Measurements from ENCODE around the gene GAS6. TPM values are rescaled to one million over a fixed set of nuclear protein-coding genes. Genes with fewer than 3 reads are reported as not detected.
"Not testable (repeated sequence)": the region's sequence is repeated elsewhere in the genome, so short reads cannot be mapped to it uniquely, and the experiment has no call there.

GAS6 gene
- total and polyA plus RNA-seq, 2 donors (not counting 1 experiment from before 2014, with no cell fraction given): 227 to 301 TPM

- H2AFZ ChIP-seq (ENCODE audit: low read length): no peak overlapping the region
- no peak for DNase-seq (ENCODE audit: low read depth in 2 of 2)
- no peak overlapping the region for H3K27ac ChIP-seq (ENCODE audit: insufficient read depth, low read length)
- no peak overlapping the region for H3K4me2 ChIP-seq (ENCODE audit: extremely low read depth, insufficient read depth, low read length)
- H3K4me3 ChIP-seq (replicated peaks in 1 of 4; ENCODE audit: control extremely low read depth in 1 of 4, insufficient read depth in 1 of 4, low read depth in 3 of 4, low read length in 4 of 4): no peak overlapping the region
- H3K4me1 ChIP-seq (ENCODE audit: control insufficient read depth, extremely low read depth, insufficient read depth, low read length): peaks cover 12% of the 10 kb centered on the region
- H3K9ac ChIP-seq (ENCODE audit: insufficient read depth, low read length): no peak overlapping the region
- H3K36me3 ChIP-seq (ENCODE audit: control insufficient read depth, insufficient read depth, low read length): peaks cover 52% of the 10 kb centered on the region
- no peaks in the 10 kb centered on the region for H3K27me3 ChIP-seq (ENCODE audit: control insufficient read depth, insufficient read depth, low read length)
- no peaks in the 10 kb centered on the region for H4K20me1 ChIP-seq (ENCODE audit: control insufficient read depth, extremely low read depth, insufficient read depth, low read length)
- H3K79me2 ChIP-seq (ENCODE audit: control insufficient read depth, insufficient read depth, low read length): peaks cover 4% of the 10 kb centered on the region
- H3K9me3 ChIP-seq (ENCODE audit: control insufficient read depth, insufficient read depth, low read depth, low read length): no peaks in the 10 kb centered on the region
- no peak for TF ChIP-seq EZH2 (IDR thresholded peaks at IDR 0.05; ENCODE audit: low read length, missing control alignments)
- no peak for TF ChIP-seq CTCF (conservative IDR thresholded peaks at IDR 0.05 in 1 of 2, IDR thresholded peaks at IDR 0.05 in 1 of 2; ENCODE audit: low read depth in 1 of 2, low read length in 2 of 2)
Observed at GRCh38 chr13:113832631-113833030, 31.2 kb downstream of the GAS6 start.

GRCh38 chr13:113832205-113832604 lies 31.7 kb downstream of the GAS6 start:
- peaks cover 52% of the 10 kb centered on the region for H3K36me3 ChIP-seq (ENCODE audit: control insufficient read depth, insufficient read depth, low read length)
- no peak overlapping the region for H3K4me2 ChIP-seq (ENCODE audit: extremely low read depth, insufficient read depth, low read length)
- H3K27ac ChIP-seq (ENCODE audit: insufficient read depth, low read length): no peak overlapping the region
- TF ChIP-seq CTCF (conservative IDR thresholded peaks at IDR 0.05 in 1 of 2, IDR thresholded peaks at IDR 0.05 in 1 of 2; ENCODE audit: low read depth in 1 of 2, low read length in 2 of 2) (no peak), EZH2 (IDR thresholded peaks at IDR 0.05; ENCODE audit: low read length, missing control alignments) (no peak)
- peaks cover 7% of the 10 kb centered on the region for H3K4me1 ChIP-seq (ENCODE audit: control insufficient read depth, extremely low read depth, insufficient read depth, low read length)
- H3K79me2 ChIP-seq (ENCODE audit: control insufficient read depth, insufficient read depth, low read length): peaks cover 4% of the 10 kb centered on the region
- no peak overlapping the region for H2AFZ ChIP-seq (ENCODE audit: low read length)
- no peaks in the 10 kb centered on the region for H3K27me3 ChIP-seq (ENCODE audit: control insufficient read depth, insufficient read depth, low read length)
- H3K9me3 ChIP-seq (ENCODE audit: control insufficient read depth, insufficient read depth, low read depth, low read length): no peaks in the 10 kb centered on the region
- DNase-seq (ENCODE audit: low read depth in 2 of 2): no peak
- no peak overlapping the region for H3K4me3 ChIP-seq (replicated peaks in 1 of 4; ENCODE audit: control extremely low read depth in 1 of 4, insufficient read depth in 1 of 4, low read depth in 3 of 4, low read length in 4 of 4)
- no peaks in the 10 kb centered on the region for H4K20me1 ChIP-seq (ENCODE audit: control insufficient read depth, extremely low read depth, insufficient read depth, low read length)
- H3K9ac ChIP-seq (ENCODE audit: insufficient read depth, low read length): no peak overlapping the region

GRCh38 chr13:113831061-113831460 lies 32.8 kb downstream of the GAS6 start:
- peaks cover 3% of the 10 kb centered on the region for H3K4me1 ChIP-seq (ENCODE audit: control insufficient read depth, extremely low read depth, insufficient read depth, low read length)
- H3K9ac ChIP-seq (ENCODE audit: insufficient read depth, low read length): no peak overlapping the region
- H4K20me1 ChIP-seq (ENCODE audit: control insufficient read depth, extremely low read depth, insufficient read depth, low read length): no peaks in the 10 kb centered on the region
- TF ChIP-seq EZH2 (IDR thresholded peaks at IDR 0.05; ENCODE audit: low read length, missing control alignments) (no peak), CTCF (conservative IDR thresholded peaks at IDR 0.05 in 1 of 2, IDR thresholded peaks at IDR 0.05 in 1 of 2; ENCODE audit: low read depth in 1 of 2, low read length in 2 of 2) (no peak)
- H3K27me3 ChIP-seq (ENCODE audit: control insufficient read depth, insufficient read depth, low read length): no peaks in the 10 kb centered on the region
- H3K4me3 ChIP-seq (replicated peaks in 1 of 4; ENCODE audit: control extremely low read depth in 1 of 4, insufficient read depth in 1 of 4, low read depth in 3 of 4, low read length in 4 of 4): no peak overlapping the region
- H3K79me2 ChIP-seq (ENCODE audit: control insufficient read depth, insufficient read depth, low read length): peaks cover 4% of the 10 kb centered on the region
- H3K4me2 ChIP-seq (ENCODE audit: extremely low read depth, insufficient read depth, low read length): no peak overlapping the region
- H3K9me3 ChIP-seq (ENCODE audit: control insufficient read depth, insufficient read depth, low read depth, low read length): no peaks in the 10 kb centered on the region
- peaks cover 56% of the 10 kb centered on the region for H3K36me3 ChIP-seq (ENCODE audit: control insufficient read depth, insufficient read depth, low read length)
- H3K27ac ChIP-seq (ENCODE audit: insufficient read depth, low read length): no peak overlapping the region
- no peak overlapping the region for H2AFZ ChIP-seq (ENCODE audit: low read length)
- no peak for DNase-seq (ENCODE audit: low read depth in 2 of 2)

GRCh38 chr13:113830426-113830950 lies 33.4 kb downstream of the GAS6 start:
- H3K36me3 ChIP-seq (ENCODE audit: control insufficient read depth, insufficient read depth, low read length): peaks cover 61% of the 10 kb centered on the region
- not testable (repeated sequence) for H3K9me3 ChIP-seq (ENCODE audit: control insufficient read depth, insufficient read depth, low read depth, low read length)

More at GRCh38 chr13:113830426-113830950, 33.4 kb downstream of the GAS6 start:
- not testable (repeated sequence) for H3K27ac ChIP-seq (ENCODE audit: insufficient read depth, low read length); H3K9ac ChIP-seq (ENCODE audit: insufficient read depth, low read length); H3K27me3 ChIP-seq (ENCODE audit: control insufficient read depth, insufficient read depth, low read length); H2AFZ ChIP-seq (ENCODE audit: low read length); H3K4me3 ChIP-seq (replicated peaks in 1 of 4; ENCODE audit: control extremely low read depth in 1 of 4, insufficient read depth in 1 of 4, low read depth in 3 of 4, low read length in 4 of 4); H3K79me2 ChIP-seq (ENCODE audit: control insufficient read depth, insufficient read depth, low read length); H3K4me1 ChIP-seq (ENCODE audit: control insufficient read depth, extremely low read depth, insufficient read depth, low read length); DNase-seq (ENCODE audit: low read depth in 2 of 2); H3K4me2 ChIP-seq (ENCODE audit: extremely low read depth, insufficient read depth, low read length); H4K20me1 ChIP-seq (ENCODE audit: control insufficient read depth, extremely low read depth, insufficient read depth, low read length)
